ENCODE data around the gene HABP2.

DNA sequence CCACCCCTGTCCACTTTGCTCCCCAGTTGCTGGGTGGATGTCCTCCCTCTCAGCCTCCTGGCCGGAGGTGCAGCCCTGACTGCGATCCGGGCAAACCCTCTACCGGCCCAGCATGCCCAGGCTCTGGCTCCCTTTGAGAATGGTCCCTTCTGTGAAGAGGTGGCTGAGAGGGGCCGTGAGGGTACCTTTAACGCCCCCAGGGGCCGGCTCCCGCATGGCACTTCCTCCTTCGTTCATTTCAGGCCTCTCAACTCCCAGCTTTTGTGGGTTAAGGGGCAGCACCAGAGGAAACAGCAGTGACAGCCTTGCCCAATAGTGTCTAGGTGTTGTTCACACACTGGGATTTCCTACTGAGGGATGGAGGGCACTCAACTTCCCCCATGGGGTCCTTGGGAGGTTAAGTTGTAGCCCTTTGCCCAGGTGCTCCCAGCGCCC lies 33.2 kb upstream of the HABP2 start:
- no peak for TF ChIP-seq ELF4 (IDR thresholded peaks at IDR 0.05)
- TF ChIP-seq FOXM1 (IDR thresholded peaks at IDR 0.05; ENCODE audit: borderline replicate concordance): no peak
- TF ChIP-seq FOXK2 (IDR thresholded peaks at IDR 0.05): no peak
